GM18868 (cell line): Measurements from ENCODE around the gene MED12L.
A peak's percentile ranks its signal among the peaks of the same experiment; 100 is the strongest.
"Not testable (repeated sequence)": the region's sequence is repeated elsewhere in the genome, so short reads cannot be mapped to it uniquely, and the experiment has no call there.

ENCODE experiments used
- ATAC-seq: cut with Tn5 transposase; IDR thresholded peaks from one replicate; pipeline ENCODE4 v1.9.1; 2021; ENCODE audit warnings: mild to moderate bottlenecking, moderate library complexity; ENCODE audit not compliant: unreplicated experiment

Gene MED12L

GRCh38 chr3:151234825-151235224, 149.4 kb downstream of the MED12L start:
- no peak for ATAC-seq

GRCh38 chr3:151236316-151236715, 150.9 kb downstream of the MED12L start:
- ATAC-seq = no peak

DNA sequence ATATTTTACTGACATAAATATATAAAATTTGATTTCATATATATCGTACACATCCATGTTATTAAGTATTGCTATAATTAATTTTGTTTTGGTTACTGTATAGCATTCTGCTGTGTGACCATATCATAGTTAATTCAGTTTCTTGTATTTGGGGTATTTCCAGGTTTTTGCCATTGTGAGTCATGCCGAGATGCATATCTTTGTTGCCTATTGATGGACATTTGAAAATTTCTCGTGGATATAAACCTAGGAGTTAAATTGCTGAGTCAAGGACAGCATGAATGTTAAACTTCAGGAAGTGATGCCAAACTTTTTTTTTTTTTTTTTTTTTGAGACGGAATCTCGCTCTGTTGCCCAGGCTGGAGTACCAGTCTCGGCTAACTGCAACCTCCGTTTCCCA, 151.3 kb downstream of the MED12L start:
- no peak for ATAC-seq

DNA sequence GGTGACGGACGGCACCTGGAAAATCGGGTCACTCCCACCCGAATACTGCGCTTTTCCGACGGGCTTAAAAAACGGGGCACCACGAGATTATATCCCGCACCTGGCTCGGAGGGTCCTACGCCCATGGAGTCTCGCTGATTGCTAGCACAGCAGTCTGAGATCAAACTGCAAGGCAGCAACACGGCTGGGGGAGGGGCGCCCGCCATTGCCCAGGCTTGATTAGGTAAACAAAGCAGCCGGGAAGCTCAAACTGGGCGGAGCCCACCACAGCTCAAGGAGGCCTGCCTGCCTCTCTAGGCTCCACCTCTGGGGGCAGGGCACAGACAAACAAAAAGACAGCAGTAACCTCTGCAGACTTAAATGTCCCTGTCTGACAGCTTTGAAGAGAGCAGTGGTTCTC, 156.5 kb downstream of the MED12L start:
- not testable (repeated sequence) for ATAC-seq

GRCh38 chr3:151248772-151249337, 163.4 kb downstream of the MED12L start:
- no peak for ATAC-seq

- ATAC-seq = no peak
These were observed 171.3 kb downstream of the MED12L start for GRCh38 chr3:151256749-151257148.

DNA sequence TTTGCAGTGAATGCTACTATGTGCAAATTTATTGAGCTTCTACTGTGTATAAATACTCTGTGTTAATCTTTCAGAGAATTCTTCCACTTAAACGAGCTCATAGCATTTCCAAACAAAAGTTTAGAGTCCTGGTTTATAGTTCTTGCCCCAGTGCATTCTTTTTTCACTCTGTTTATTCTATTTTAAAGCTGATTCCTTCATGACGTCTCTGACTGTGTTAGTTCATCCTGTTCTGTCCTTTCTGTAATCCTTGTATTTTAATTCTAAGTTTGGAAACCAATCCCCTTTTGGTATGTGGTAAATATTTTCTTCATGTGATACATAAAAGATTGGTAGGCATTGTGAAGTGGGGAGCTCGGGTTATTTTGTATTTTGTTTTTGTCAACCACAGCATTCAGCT, 174.2 kb downstream of the MED12L start:
- no peak for ATAC-seq

DNA sequence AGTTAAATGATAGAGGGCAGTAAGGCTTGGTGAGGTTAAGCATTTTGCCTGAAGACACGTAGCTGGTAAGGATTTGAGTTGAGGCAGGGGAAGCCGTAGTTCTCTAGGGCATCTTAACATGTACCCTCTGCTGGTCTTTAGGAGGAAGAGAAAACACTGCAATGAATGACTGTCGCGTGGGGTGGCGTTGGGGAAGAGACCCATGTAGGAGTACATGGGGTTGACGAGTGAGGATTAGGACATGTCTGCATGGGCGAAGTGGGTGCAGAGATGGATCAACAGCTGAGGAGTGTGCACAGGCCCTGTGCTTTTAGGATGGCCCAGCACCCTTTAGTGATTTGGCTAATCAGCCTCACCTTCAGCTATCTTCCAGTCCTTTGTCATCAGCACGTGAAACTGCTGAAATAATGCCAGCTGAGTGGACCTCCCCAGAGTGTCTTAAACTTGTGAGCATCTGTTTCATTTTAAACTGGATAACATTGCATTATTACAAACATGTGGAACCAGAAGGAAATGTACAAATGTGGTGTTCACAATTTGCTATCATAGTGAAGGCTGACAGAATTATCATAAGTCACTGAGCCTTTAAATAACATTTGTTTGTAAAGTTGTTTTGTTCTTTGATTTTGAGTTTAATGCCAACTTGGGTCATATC, 177.5 kb downstream of the MED12L start:
- ATAC-seq = no peak

GRCh38 chr3:151264605-151265004, 179.1 kb downstream of the MED12L start:
- ATAC-seq = no peak

GRCh38 chr3:151265166-151265565, 179.7 kb downstream of the MED12L start:
- ATAC-seq = no peak

DNA sequence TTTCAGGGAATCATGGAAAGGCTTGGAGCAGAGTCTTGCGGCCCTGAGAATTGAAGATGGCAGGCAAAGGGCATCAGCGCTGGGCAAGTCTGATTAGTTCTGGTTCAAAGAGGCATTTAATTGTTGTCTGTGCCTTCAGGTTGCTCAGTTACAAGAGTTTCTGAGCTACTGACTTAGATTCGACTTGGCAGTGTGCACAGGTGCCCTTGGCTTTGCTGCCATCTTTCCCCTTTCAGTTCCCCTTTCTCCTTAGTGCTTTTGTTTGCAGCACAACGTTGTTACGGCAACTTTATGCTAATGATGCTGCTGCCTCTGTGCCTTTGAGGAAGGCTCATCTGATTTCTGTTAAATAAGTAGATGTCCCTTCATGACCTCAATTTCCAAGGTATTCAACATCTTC, 180.4 kb downstream of the MED12L start:
- peak; percentile 97 for ATAC-seq

DNA sequence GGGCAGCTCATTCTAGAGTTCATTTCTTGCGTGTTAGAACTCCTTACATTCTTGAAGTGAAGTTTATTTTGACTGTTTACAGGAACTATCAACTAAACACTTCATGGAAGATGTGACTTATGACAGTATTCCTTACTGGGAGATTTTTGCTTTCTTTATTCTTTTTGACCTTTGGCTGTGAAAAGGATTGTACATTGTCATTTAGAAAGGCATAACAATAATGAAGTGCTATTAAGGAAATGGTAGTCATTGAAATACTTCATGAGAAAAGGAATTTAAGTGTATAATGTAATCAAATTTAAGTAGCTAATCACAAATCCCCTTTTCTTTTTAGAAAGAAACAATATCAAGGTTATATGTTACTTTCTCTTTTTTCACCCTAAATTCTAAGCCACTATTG, 181.6 kb downstream of the MED12L start:
- no peak for ATAC-seq

GRCh38 chr3:151268267-151269235, 183.1 kb downstream of the MED12L start:
- ATAC-seq = peak; percentile 44

DNA sequence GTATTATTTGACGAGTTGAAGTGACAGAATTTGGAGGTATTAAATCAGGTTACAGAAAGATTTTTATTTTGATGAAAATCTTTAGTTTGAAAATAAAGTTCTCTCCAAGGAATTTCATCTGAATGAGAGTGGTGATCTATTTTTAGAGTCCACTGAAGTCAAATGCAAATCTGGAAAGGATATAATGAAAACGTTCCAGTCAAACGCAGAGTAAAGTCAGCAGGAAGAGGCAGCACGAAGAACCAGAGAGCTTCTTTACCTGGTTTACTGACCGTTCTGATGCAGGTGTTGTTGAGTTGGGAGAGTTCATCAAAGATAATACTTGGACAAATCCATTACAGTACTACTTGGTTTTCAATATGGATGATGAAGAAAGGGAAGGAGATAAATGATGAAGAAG, 184.2 kb downstream of the MED12L start:
- no peak for ATAC-seq

- no peak for ATAC-seq
These were observed 189.6 kb downstream of the MED12L start for GRCh38 chr3:151275091-151275490.

DNA sequence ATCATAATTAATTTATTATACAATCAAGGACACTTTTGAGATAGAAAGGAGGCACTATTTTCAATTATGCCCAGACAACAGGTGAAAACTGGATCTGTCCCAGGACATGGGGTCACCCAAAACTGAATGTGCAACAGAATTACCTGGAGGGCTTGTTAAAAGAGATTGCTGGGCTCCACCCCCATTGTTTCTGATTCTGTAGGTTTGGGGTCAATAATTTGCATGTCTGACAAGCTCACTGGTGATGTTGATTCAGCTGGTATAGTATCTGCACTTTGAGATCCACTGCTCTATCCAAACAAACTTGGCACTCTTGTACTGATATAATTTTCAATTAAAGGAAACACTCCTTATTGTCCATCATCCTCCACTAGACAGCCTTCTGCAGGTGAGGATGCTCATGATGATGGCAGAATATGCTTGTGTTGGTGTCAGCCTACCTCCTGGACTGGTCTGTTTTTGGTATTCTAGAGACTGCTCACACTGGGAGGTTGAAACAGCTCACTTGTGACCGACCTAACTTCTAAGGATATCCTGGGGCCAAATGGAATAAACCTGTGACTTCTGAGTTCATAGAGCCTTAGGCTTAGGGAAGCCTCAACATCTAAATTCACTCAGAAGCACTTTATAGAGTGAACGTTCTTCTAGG, 190.7 kb downstream of the MED12L start:
- peak; percentile 9 for ATAC-seq

DNA sequence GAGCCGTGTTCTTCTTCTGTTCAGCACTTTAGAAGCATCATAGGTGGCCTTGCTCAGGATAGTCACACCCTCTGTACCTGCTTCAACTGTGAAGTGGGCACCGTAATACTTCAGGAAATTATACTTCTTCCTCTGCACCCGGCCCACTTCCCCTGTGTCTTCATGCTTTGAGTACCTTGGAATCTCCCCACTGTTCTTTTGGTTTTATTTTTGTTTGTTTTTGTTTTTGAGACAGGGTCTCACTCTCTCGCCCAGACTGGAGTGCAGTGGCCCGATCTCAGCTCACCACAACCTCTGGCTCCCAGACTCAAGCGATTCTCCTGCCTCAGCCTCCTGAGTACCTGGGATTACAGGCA, 191.2 kb downstream of the MED12L start:
- peak; percentile 71 for ATAC-seq

- ATAC-seq = peak; percentile 32
These were observed 192.8 kb downstream of the MED12L start, which contains the start of gene P2RY14 for GRCh38 chr3:151278230-151278629. TSS of gene P2RY14 (minus strand) at chr3:151278542. CDS start at chr3:151214316, 64,226 bp downstream.

DNA sequence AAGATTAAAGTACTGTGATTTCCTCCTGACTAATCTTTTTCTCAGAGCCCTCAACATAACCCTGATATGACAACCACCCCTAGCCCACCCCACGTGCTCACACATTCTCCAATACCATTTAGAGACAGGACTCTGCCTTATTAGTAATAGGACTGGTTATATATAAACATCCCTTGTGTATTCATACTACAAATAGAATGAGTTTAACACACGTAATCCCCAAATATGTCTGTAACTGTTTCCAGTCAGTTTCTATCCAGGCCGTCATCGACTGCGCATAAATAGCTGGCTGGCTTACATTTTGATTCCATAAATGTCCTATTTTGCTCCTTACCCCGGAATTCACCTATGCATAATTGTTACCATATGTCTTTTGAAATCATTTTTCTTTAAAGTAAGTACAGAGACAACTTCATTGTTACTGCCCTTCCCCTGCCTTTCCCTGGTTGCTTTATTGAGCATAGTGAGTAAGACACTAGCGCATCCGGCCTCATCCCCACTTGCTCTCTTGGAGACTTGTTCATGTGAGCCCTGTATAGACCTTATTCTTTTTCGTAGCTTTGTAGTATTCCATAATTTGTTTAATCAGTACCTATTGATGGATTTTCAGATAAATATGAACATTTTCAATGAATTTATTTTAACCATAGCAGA, 196.3 kb downstream of the MED12L start:
- ATAC-seq = no peak

GRCh38 chr3:151282921-151283320, 197.5 kb downstream of the MED12L start:
- ATAC-seq = no peak

DNA sequence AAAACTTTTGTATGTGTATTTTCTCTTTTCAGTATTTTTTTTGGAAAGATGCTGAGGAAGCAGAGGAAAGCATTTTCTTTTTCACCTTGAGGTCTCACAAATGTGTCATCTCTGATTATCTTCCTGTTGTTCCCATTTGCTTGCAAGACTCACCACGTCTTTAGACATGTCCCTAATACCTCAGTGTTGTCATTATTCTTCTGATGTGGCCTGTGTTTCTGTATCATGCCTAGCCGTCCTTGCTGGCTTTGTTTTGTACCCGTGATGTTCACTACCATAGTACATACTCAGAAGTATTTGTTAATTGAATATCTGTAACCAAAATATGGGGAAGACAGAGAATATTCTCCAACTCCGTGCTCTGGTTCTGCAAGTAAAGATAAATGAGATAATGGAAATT, 197.9 kb downstream of the MED12L start:
- ATAC-seq = no peak
